HepG2 (cell line): Measurements from ENCODE around the gene PDLIM4. TPM values are rescaled to one million over a fixed set of nuclear protein-coding genes. Genes with fewer than 3 reads are reported as not detected.

Source experiments
- CHD4 ChIP-seq: fragments of 200-600 bp; sonication (generic); IDR thresholded peaks from 2 replicates; pipeline ENCODE4 v1.7.0; 2017; ENCODE audit warnings: mild to moderate bottlenecking, low read length, borderline replicate concordance
- KLF12 ChIP-seq: sonication (generic); formaldehyde crosslinking; IDR thresholded peaks from 2 replicates; pipeline ENCODE4 v1.4.0; 2020; ENCODE audit warnings: missing genetic modification reagents, borderline replicate concordance
- SMAD3 ChIP-seq: sonication (generic); formaldehyde crosslinking; IDR thresholded peaks from 2 replicates; pipeline ENCODE4 v1.4.0; 2020; ENCODE audit warnings: missing genetic modification reagents
- TCF7 ChIP-seq: sonication (generic); IDR thresholded peaks from 2 replicates; pipeline ENCODE4 v1.6.1; 2016; ENCODE audit warnings: antibody characterized with exemption, low read depth
- U2AF2 ChIP-seq: fragments of 200-400 bp; formaldehyde crosslinking; IDR thresholded peaks from 2 replicates; pipeline ENCODE4 v1.6.1; 2017; ENCODE audit warnings: low read depth, mild to moderate bottlenecking, low read length
- ZEB1 ChIP-seq: IDR thresholded peaks from 2 replicates; pipeline ENCODE4 v1.6.1; 2012; ENCODE audit warnings: mild to moderate bottlenecking, low read depth, inconsistent platforms; ENCODE audit not compliant: insufficient replicate concordance
- ZNF546 ChIP-seq: sonication (generic); formaldehyde crosslinking; conservative IDR thresholded peaks from 2 replicates; pipeline ENCODE4 v1.8.1; 2023; ENCODE audit warnings: mild to moderate bottlenecking, missing genetic modification reagents
- polyA plus RNA-seq, 8 experiments: library from polyadenylated mRNA; depleted of rRNA in 3 of 8; stranded (reverse) in 7 of 8; unstranded in 1 of 8; fragments of >200 nt; fragmentation: Illumina TruSeq in 4 of 8; extraction: Trizol in 4 of 8; gene quantifications; 2 replicates each; pipeline versions ENCODE4 v1.2.1 to v1.2.3, GENCODE V29; 2011 to 2016; ENCODE audit warnings: low read depth in 4 of 8, missing spikeins in 1 of 8, mixed read lengths in 1 of 8; ENCODE audit not compliant: insufficient read depth in 1 of 8
- total RNA-seq, 5 experiments: library from RNA; depleted of rRNA; stranded (reverse); fragments of >200 nt; fragmentation: Illumina TruSeq; extraction: Trizol; gene quantifications; 2 replicates each; pipeline ENCODE4 v1.2.3, GENCODE V29; 2016; ENCODE audit warnings: low read depth in 1 of 5
- TF ChIP-seq, protein P1 (sequence below): sonication (generic); formaldehyde crosslinking; IDR thresholded peaks from 2 replicates; pipeline ENCODE4 v1.5.1; 2020; ENCODE audit warnings: missing genetic modification reagents, mild to moderate bottlenecking, borderline replicate concordance
- TF ChIP-seq, protein P2 (sequence below): IDR thresholded peaks from 2 replicates; pipeline ENCODE4 v1.6.1; 2018; ENCODE audit warnings: missing genetic modification reagents
- TF ChIP-seq, protein P3 (sequence below): sonication (generic); formaldehyde crosslinking; IDR thresholded peaks from 2 replicates; pipeline ENCODE4 v1.4.0; 2020; ENCODE audit warnings: mild to moderate bottlenecking, low read depth, missing genetic modification reagents
- TF ChIP-seq, protein P4 (sequence below): sonication (generic); formaldehyde crosslinking; IDR thresholded peaks from 2 replicates; pipeline ENCODE4 v1.4.0; 2020; ENCODE audit warnings: missing genetic modification reagents, borderline replicate concordance
- TF ChIP-seq, protein P5 (sequence below): sonication (generic); formaldehyde crosslinking; conservative IDR thresholded peaks from 2 replicates; pipeline ENCODE4 v1.4.0; 2020; ENCODE audit warnings: mild to moderate bottlenecking, missing genetic modification reagents, moderate library complexity
- TF ChIP-seq, protein P6 (sequence below): sonication (generic); formaldehyde crosslinking; IDR thresholded peaks from 2 replicates; pipeline ENCODE4 v1.8.0; 2022; ENCODE audit warnings: mild to moderate bottlenecking, missing genetic modification reagents
- TF ChIP-seq, protein P7 (sequence below): sonication (generic); formaldehyde crosslinking; IDR thresholded peaks from 2 replicates; pipeline ENCODE4 v1.4.0; 2020; ENCODE audit warnings: mild to moderate bottlenecking, missing genetic modification reagents

The PDLIM4 gene
- total and polyA plus RNA-seq, 2 of the 13 experiments (the other 11 are each of a cell fraction or from before 2014, with no cell fraction given) = 1.1 to 2.3 TPM

DNA sequence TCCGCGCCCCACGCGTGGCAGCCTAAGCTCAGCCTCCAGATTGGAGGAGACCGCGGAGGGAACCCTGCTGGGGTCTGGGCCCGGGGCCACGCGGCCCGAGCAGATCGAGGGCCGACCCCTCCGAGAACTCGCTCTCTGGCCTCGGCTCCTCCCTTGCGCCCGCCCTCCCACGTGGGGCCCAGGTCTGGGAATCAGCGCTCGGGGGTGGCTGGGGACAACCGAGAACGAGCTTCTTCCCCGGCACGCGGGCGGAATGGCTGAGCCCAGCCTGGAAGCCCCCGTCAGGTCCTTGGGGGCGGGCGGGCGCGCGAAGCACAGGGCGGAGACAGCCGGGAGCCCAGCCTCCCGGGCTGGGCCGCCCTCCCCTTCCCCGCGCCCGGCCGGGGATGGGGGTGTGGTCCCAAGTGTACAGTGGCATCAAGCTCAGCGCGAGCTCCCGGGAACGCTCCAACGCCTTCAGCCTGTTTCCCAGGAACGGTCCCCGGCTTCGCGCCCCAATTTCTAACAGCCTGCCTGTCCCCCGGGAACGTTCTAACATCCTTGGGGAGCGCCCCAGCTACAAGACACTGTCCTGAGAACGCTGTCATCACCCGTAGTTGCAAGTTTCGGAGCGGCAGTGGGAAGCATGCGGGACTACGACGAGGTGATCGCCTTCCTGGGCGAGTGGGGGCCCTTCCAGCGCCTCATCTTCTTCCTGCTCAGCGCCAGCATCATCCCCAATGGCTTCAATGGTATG lies 36.7 kb downstream of the PDLIM4 start, which contains the start of gene SLC22A4 (continued):
- TF ChIP-seq TCF7 = no peak
- TF ChIP-seq CHD4 = no peak
- TF ChIP-seq, protein P1, sequence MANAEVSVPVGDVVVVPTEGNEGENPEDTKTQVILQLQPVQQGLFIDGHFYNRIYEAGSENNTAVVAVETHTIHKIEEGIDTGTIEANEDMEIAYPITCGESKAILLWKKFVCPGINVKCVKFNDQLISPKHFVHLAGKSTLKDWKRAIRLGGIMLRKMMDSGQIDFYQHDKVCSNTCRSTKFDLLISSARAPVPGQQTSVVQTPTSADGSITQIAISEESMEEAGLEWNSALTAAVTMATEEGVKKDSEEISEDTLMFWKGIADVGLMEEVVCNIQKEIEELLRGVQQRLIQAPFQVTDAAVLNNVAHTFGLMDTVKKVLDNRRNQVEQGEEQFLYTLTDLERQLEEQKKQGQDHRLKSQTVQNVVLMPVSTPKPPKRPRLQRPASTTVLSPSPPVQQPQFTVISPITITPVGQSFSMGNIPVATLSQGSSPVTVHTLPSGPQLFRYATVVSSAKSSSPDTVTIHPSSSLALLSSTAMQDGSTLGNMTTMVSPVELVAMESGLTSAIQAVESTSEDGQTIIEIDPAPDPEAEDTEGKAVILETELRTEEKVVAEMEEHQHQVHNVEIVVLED (CRISPR knock-in tag) = peak; percentile 42; the same call in 1 of the 2 replicates
- TF ChIP-seq, protein P2, sequence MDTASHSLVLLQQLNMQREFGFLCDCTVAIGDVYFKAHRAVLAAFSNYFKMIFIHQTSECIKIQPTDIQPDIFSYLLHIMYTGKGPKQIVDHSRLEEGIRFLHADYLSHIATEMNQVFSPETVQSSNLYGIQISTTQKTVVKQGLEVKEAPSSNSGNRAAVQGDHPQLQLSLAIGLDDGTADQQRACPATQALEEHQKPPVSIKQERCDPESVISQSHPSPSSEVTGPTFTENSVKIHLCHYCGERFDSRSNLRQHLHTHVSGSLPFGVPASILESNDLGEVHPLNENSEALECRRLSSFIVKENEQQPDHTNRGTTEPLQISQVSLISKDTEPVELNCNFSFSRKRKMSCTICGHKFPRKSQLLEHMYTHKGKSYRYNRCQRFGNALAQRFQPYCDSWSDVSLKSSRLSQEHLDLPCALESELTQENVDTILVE (CRISPR knock-in tag) = peak; percentile 77
- TF ChIP-seq ZNF546 = no peak
- TF ChIP-seq SMAD3 (CRISPR knock-in tag) = no peak
- TF ChIP-seq, protein P3, sequence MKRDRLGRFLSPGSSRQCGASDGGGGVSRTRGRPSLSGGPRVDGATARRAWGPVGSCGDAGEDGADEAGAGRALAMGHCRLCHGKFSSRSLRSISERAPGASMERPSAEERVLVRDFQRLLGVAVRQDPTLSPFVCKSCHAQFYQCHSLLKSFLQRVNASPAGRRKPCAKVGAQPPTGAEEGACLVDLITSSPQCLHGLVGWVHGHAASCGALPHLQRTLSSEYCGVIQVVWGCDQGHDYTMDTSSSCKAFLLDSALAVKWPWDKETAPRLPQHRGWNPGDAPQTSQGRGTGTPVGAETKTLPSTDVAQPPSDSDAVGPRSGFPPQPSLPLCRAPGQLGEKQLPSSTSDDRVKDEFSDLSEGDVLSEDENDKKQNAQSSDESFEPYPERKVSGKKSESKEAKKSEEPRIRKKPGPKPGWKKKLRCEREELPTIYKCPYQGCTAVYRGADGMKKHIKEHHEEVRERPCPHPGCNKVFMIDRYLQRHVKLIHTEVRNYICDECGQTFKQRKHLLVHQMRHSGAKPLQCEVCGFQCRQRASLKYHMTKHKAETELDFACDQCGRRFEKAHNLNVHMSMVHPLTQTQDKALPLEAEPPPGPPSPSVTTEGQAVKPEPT (CRISPR knock-in tag) = 0 out of 2 replicates have a peak, but pooled peaks have one; percentile 68
- TF ChIP-seq, protein P4, sequence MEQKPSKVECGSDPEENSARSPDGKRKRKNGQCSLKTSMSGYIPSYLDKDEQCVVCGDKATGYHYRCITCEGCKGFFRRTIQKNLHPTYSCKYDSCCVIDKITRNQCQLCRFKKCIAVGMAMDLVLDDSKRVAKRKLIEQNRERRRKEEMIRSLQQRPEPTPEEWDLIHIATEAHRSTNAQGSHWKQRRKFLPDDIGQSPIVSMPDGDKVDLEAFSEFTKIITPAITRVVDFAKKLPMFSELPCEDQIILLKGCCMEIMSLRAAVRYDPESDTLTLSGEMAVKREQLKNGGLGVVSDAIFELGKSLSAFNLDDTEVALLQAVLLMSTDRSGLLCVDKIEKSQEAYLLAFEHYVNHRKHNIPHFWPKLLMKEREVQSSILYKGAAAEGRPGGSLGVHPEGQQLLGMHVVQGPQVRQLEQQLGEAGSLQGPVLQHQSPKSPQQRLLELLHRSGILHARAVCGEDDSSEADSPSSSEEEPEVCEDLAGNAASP (CRISPR knock-in tag) = peak; percentile 84
- TF ChIP-seq, protein P5, sequence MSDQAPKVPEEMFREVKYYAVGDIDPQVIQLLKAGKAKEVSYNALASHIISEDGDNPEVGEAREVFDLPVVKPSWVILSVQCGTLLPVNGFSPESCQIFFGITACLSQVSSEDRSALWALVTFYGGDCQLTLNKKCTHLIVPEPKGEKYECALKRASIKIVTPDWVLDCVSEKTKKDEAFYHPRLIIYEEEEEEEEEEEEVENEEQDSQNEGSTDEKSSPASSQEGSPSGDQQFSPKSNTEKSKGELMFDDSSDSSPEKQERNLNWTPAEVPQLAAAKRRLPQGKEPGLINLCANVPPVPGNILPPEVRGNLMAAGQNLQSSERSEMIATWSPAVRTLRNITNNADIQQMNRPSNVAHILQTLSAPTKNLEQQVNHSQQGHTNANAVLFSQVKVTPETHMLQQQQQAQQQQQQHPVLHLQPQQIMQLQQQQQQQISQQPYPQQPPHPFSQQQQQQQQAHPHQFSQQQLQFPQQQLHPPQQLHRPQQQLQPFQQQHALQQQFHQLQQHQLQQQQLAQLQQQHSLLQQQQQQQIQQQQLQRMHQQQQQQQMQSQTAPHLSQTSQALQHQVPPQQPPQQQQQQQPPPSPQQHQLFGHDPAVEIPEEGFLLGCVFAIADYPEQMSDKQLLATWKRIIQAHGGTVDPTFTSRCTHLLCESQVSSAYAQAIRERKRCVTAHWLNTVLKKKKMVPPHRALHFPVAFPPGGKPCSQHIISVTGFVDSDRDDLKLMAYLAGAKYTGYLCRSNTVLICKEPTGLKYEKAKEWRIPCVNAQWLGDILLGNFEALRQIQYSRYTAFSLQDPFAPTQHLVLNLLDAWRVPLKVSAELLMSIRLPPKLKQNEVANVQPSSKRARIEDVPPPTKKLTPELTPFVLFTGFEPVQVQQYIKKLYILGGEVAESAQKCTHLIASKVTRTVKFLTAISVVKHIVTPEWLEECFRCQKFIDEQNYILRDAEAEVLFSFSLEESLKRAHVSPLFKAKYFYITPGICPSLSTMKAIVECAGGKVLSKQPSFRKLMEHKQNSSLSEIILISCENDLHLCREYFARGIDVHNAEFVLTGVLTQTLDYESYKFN (CRISPR knock-in tag) = peak; percentile 55; the same call in 1 of the 2 replicates
- TF ChIP-seq KLF12 (CRISPR knock-in tag) = peak; percentile 68; the same call in 1 of the 2 replicates
- TF ChIP-seq, protein P6, sequence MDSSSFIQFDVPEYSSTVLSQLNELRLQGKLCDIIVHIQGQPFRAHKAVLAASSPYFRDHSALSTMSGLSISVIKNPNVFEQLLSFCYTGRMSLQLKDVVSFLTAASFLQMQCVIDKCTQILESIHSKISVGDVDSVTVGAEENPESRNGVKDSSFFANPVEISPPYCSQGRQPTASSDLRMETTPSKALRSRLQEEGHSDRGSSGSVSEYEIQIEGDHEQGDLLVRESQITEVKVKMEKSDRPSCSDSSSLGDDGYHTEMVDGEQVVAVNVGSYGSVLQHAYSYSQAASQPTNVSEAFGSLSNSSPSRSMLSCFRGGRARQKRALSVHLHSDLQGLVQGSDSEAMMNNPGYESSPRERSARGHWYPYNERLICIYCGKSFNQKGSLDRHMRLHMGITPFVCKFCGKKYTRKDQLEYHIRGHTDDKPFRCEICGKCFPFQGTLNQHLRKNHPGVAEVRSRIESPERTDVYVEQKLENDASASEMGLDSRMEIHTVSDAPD (CRISPR knock-in tag) = 0 out of 2 replicates have a peak, but pooled peaks have one; percentile 4
- no peak for TF ChIP-seq ZEB1
- TF ChIP-seq, protein P7, sequence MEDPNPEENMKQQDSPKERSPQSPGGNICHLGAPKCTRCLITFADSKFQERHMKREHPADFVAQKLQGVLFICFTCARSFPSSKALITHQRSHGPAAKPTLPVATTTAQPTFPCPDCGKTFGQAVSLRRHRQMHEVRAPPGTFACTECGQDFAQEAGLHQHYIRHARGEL (CRISPR knock-in tag) = no peak
- no peak for TF ChIP-seq U2AF2
